HepG2 (cell line): Measurements from ENCODE around the gene SRI. TPM values are rescaled to one million over a fixed set of nuclear protein-coding genes. Genes with fewer than 3 reads are reported as not detected.

ENCODE experiments used
- CBX1 ChIP-seq: IDR thresholded peaks from one replicate; pipeline ENCODE4 v1.6.1; 2016; ENCODE audit warnings: antibody characterized with exemption, low read depth
- EHMT2 ChIP-seq: fragments of 200-600 bp; sonication (generic); IDR thresholded peaks from 2 replicates; pipeline ENCODE4 v1.7.0; 2017; ENCODE audit warnings: antibody characterized with exemption, low read depth, low read length, borderline replicate concordance
- ELF1 ChIP-seq: sonication (generic); formaldehyde crosslinking; IDR thresholded peaks from 2 replicates; pipeline ENCODE4 v1.4.0; 2020; ENCODE audit warnings: missing genetic modification reagents
- GATAD2A ChIP-seq: IDR thresholded peaks from 2 replicates; pipeline ENCODE4 v1.6.1; 2016
- GLI4 ChIP-seq: sonication (generic); formaldehyde crosslinking; IDR thresholded peaks from 2 replicates; pipeline ENCODE4 v1.5.1; 2020; ENCODE audit warnings: missing genetic modification reagents, mild to moderate bottlenecking, moderate library complexity, borderline replicate concordance
- MXI1 ChIP-seq: IDR thresholded peaks from 3 replicates; pipeline ENCODE4 v1.6.1; 2012; ENCODE audit warnings: low read depth, low read length, inconsistent platforms, borderline replicate concordance
- PITX1 ChIP-seq: sonication (generic); formaldehyde crosslinking; IDR thresholded peaks from 2 replicates; pipeline ENCODE4 v1.5.1; 2020; ENCODE audit warnings: mild to moderate bottlenecking, missing genetic modification reagents
- ZNF121 ChIP-seq: sonication (generic); formaldehyde crosslinking; IDR thresholded peaks from 2 replicates; pipeline ENCODE4 v1.5.0; 2020; ENCODE audit warnings: mild to moderate bottlenecking, missing genetic modification reagents
- ZNF232 ChIP-seq: sonication (generic); formaldehyde crosslinking; IDR thresholded peaks from 2 replicates; pipeline ENCODE4 v1.4.0; 2020; ENCODE audit warnings: missing genetic modification reagents, borderline replicate concordance
- ZNF34 ChIP-seq: sonication (generic); formaldehyde crosslinking; IDR thresholded peaks from 2 replicates; pipeline ENCODE4 v1.4.0; 2020; ENCODE audit warnings: mild to moderate bottlenecking, missing genetic modification reagents, borderline replicate concordance
- polyA plus RNA-seq, 8 experiments: library from polyadenylated mRNA; depleted of rRNA in 3 of 8; stranded (reverse) in 7 of 8; unstranded in 1 of 8; fragments of >200 nt; fragmentation: Illumina TruSeq in 4 of 8; extraction: Trizol in 4 of 8; gene quantifications; 2 replicates each; pipeline versions ENCODE4 v1.2.1 to v1.2.3, GENCODE V29; 2011 to 2016; ENCODE audit warnings: low read depth in 4 of 8, missing spikeins in 1 of 8, mixed read lengths in 1 of 8; ENCODE audit not compliant: insufficient read depth in 1 of 8
- total RNA-seq, 5 experiments: library from RNA; depleted of rRNA; stranded (reverse); fragments of >200 nt; fragmentation: Illumina TruSeq; extraction: Trizol; gene quantifications; 2 replicates each; pipeline ENCODE4 v1.2.3, GENCODE V29; 2016; ENCODE audit warnings: low read depth in 1 of 5
- TF ChIP-seq, protein P1 (sequence below): sonication (generic); formaldehyde crosslinking; IDR thresholded peaks from 2 replicates; pipeline ENCODE4 v1.5.1; 2020; ENCODE audit warnings: mild to moderate bottlenecking, missing genetic modification reagents, borderline replicate concordance
- TF ChIP-seq, protein P2 (sequence below): sonication (generic); formaldehyde crosslinking; IDR thresholded peaks from 2 replicates; pipeline ENCODE4 v1.5.0; 2020; ENCODE audit warnings: missing genetic modification reagents
- TF ChIP-seq, protein P3 (sequence below): sonication (generic); formaldehyde crosslinking; IDR thresholded peaks from 2 replicates; pipeline ENCODE4 v1.4.0; 2020; ENCODE audit warnings: mild to moderate bottlenecking, missing genetic modification reagents
- TF ChIP-seq, protein P4 (sequence below): sonication (generic); formaldehyde crosslinking; IDR thresholded peaks from 2 replicates; pipeline ENCODE4 v1.5.0; 2020; ENCODE audit warnings: missing genetic modification reagents, mild to moderate bottlenecking, borderline replicate concordance
- TF ChIP-seq, protein P5 (sequence below): sonication (generic); formaldehyde crosslinking; IDR thresholded peaks from 2 replicates; pipeline ENCODE4 v1.8.0; 2022; ENCODE audit warnings: missing genetic modification reagents, mild to moderate bottlenecking, inconsistent platforms, borderline replicate concordance
- TF ChIP-seq, protein P6 (sequence below): sonication (generic); IDR thresholded peaks from 2 replicates; pipeline ENCODE4 v1.6.1; 2016; ENCODE audit warnings: low read depth, borderline replicate concordance

Gene SRI
- total and polyA plus RNA-seq, 2 of the 13 experiments (the other 11 are each of a cell fraction or from before 2014, with no cell fraction given), result 0.33 TPM; not detected in 1

DNA sequence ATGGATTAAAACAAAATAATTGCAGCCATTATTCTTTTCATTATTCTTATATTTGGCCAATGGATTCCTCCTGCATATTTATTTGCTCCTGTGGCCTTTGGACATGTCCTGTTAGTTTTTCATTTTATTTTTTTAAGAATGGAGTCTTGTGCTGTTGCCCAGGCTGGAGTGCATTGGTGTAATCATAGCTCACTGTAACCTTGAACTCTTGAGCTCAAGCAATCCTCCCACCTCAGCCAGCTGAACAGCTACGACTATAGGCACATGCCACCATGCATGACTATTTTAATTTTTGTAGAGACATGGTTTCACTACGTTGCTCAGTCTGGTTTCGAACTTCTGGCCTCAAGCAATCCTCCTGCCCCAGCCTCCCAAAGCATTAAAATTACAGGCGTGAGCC lies 42.7 kb upstream of the SRI start (continued):
- TF ChIP-seq, protein P1, sequence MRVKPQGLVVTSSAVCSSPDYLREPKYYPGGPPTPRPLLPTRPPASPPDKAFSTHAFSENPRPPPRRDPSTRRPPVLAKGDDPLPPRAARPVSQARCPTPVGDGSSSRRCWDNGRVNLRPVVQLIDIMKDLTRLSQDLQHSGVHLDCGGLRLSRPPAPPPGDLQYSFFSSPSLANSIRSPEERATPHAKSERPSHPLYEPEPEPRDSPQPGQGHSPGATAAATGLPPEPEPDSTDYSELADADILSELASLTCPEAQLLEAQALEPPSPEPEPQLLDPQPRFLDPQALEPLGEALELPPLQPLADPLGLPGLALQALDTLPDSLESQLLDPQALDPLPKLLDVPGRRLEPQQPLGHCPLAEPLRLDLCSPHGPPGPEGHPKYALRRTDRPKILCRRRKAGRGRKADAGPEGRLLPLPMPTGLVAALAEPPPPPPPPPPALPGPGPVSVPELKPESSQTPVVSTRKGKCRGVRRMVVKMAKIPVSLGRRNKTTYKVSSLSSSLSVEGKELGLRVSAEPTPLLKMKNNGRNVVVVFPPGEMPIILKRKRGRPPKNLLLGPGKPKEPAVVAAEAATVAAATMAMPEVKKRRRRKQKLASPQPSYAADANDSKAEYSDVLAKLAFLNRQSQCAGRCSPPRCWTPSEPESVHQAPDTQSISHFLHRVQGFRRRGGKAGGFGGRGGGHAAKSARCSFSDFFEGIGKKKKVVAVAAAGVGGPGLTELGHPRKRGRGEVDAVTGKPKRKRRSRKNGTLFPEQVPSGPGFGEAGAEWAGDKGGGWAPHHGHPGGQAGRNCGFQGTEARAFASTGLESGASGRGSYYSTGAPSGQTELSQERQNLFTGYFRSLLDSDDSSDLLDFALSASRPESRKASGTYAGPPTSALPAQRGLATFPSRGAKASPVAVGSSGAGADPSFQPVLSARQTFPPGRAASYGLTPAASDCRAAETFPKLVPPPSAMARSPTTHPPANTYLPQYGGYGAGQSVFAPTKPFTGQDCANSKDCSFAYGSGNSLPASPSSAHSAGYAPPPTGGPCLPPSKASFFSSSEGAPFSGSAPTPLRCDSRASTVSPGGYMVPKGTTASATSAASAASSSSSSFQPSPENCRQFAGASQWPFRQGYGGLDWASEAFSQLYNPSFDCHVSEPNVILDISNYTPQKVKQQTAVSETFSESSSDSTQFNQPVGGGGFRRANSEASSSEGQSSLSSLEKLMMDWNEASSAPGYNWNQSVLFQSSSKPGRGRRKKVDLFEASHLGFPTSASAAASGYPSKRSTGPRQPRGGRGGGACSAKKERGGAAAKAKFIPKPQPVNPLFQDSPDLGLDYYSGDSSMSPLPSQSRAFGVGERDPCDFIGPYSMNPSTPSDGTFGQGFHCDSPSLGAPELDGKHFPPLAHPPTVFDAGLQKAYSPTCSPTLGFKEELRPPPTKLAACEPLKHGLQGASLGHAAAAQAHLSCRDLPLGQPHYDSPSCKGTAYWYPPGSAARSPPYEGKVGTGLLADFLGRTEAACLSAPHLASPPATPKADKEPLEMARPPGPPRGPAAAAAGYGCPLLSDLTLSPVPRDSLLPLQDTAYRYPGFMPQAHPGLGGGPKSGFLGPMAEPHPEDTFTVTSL (CRISPR knock-in tag), result peak; percentile 50; the same call in 1 of the 2 replicates
- TF ChIP-seq, protein P2, sequence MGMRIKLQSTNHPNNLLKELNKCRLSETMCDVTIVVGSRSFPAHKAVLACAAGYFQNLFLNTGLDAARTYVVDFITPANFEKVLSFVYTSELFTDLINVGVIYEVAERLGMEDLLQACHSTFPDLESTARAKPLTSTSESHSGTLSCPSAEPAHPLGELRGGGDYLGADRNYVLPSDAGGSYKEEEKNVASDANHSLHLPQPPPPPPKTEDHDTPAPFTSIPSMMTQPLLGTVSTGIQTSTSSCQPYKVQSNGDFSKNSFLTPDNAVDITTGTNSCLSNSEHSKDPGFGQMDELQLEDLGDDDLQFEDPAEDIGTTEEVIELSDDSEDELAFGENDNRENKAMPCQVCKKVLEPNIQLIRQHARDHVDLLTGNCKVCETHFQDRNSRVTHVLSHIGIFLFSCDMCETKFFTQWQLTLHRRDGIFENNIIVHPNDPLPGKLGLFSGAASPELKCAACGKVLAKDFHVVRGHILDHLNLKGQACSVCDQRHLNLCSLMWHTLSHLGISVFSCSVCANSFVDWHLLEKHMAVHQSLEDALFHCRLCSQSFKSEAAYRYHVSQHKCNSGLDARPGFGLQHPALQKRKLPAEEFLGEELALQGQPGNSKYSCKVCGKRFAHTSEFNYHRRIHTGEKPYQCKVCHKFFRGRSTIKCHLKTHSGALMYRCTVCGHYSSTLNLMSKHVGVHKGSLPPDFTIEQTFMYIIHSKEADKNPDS (CRISPR knock-in tag), result no peak
- TF ChIP-seq, protein P3, sequence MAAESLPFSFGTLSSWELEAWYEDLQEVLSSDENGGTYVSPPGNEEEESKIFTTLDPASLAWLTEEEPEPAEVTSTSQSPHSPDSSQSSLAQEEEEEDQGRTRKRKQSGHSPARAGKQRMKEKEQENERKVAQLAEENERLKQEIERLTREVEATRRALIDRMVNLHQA (CRISPR knock-in tag), result no peak
- TF ChIP-seq GATAD2A (peak; percentile 29; the same call in 1 of the 2 replicates), EHMT2 (0 out of 2 replicates have a peak, but pooled peaks have one; percentile 27), ZNF232 (CRISPR knock-in tag) (no peak), PITX1 (CRISPR knock-in tag) (no peak), ZNF34 (CRISPR knock-in tag) (no peak), GLI4 (no peak), MXI1 (no peak), ZNF121 (CRISPR knock-in tag) (peak; percentile 92), ELF1 (CRISPR knock-in tag) (no peak), CBX1 (no peak)
- TF ChIP-seq, protein P4, sequence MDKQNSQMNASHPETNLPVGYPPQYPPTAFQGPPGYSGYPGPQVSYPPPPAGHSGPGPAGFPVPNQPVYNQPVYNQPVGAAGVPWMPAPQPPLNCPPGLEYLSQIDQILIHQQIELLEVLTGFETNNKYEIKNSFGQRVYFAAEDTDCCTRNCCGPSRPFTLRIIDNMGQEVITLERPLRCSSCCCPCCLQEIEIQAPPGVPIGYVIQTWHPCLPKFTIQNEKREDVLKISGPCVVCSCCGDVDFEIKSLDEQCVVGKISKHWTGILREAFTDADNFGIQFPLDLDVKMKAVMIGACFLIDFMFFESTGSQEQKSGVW, result no peak
- TF ChIP-seq, protein P5, sequence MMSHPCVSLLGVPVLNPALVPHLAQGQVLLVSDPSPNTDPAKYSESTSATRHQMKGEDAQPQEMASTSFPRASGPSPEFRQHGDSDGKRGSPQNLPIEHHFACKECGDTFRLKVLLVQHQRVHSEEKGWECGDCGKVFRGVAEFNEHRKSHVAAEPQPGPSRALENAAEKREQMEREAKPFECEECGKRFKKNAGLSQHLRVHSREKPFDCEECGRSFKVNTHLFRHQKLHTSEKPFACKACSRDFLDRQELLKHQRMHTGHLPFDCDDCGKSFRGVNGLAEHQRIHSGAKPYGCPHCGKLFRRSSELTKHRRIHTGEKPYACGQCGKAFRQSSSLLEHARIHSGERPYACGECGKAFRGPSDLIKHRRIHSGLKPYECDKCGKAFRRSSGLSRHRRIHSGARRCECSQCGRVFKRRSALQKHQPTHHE (CRISPR knock-in tag), result 0 out of 2 replicates have a peak, but pooled peaks have one; percentile 30
- TF ChIP-seq, protein P6, sequence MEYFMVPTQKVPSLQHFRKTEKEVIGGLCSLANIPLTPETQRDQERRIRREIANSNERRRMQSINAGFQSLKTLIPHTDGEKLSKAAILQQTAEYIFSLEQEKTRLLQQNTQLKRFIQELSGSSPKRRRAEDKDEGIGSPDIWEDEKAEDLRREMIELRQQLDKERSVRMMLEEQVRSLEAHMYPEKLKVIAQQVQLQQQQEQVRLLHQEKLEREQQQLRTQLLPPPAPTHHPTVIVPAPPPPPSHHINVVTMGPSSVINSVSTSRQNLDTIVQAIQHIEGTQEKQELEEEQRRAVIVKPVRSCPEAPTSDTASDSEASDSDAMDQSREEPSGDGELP, result 0 out of 2 replicates have a peak, but pooled peaks have one; percentile 34
